Gastrocnemius medialis (tissue), 4 donors: Measurements from ENCODE around the gene DSCAML1. TPM values are rescaled to one million over a fixed set of nuclear protein-coding genes. Genes with fewer than 3 reads are reported as not detected.

Experiments
- ATAC-seq, 2 donors: fragments of 150-250 bp; one replicate each; pipeline ENCODE4 v1.9.1; 2016
- DNase-seq, 2 donors: peaks; one replicate each; pipeline ENCODE4 v3.0.0-alpha.2; 2019
- H3K27ac ChIP-seq, 4 donors: fragments of 200-600 bp; sonication (generic); 1 replicate in 1 of 4; 2 replicates in 3 of 4; pipeline ENCODE4 v1.5.1; 2016 to 2018; ENCODE audit warnings: mild to moderate bottlenecking in 2 of 4, moderate library complexity in 1 of 4
- H3K27me3 ChIP-seq, 3 donors: fragments of 200-600 bp; sonication (generic) in 2 of 3; 1 replicate in 1 of 3; 2 replicates in 2 of 3; pipeline versions ENCODE4 v1.5.1 to v1.6.0; 2016 to 2019; ENCODE audit warnings: mild to moderate bottlenecking in 1 of 3, moderate library complexity in 1 of 3
- H3K36me3 ChIP-seq, 2 donors: fragments of 200-600 bp; sonication (generic) in 1 of 2; one replicate each; pipeline ENCODE4 v1.5.1; 2017 to 2018
- H3K4me1 ChIP-seq, 2 donors: fragments of 200-600 bp; sonication (generic) in 1 of 2; one replicate each; pipeline ENCODE4 v1.5.1; 2016 to 2017; ENCODE audit warnings: mild to moderate bottlenecking in 2 of 2
- H3K4me3 ChIP-seq, 4 donors: fragments of 200-600 bp; sonication (generic) in 3 of 4; 1 replicate in 1 of 4; 2 replicates in 3 of 4; pipeline ENCODE4 v1.5.1; 2016 to 2019; ENCODE audit warnings: mild to moderate bottlenecking in 2 of 4
- H3K9me3 ChIP-seq, 3 donors: fragments of 200-600 bp; sonication (generic) in 2 of 3; 1 replicate in 1 of 3; 2 replicates in 2 of 3; pipeline ENCODE4 v1.5.1; 2016 to 2019
- POLR2A ChIP-seq, 2 donors: fragments of 450-650 bp; IDR thresholded peaks; one replicate each; pipeline ENCODE4 v1.6.1; 2017; ENCODE audit warnings: antibody characterized with exemption in 2 of 2, mild to moderate bottlenecking in 2 of 2, moderate library complexity in 2 of 2
- in situ Hi-C, 4 donors: fragments of 200-750 bp; cut with MboI; loops; one replicate each; pipeline versions ENCODE4 v1.15.0 to v1.8.0; 2017; ENCODE audit warnings: low sequenced_read_pairs in 4 of 4
- intact Hi-C: fragments of 100-400 bp; cut with DNase I; formaldehyde crosslinking; loops from one replicate; pipeline ENCODE4 v1.15.1; 2023; ENCODE audit warnings: low total_unique reads
- total RNA-seq, 4 donors: library from RNA; depleted of rRNA; stranded (reverse); fragments of >200 nt; gene quantifications; one replicate each; pipeline versions ENCODE4 v1.1.0 to v1.2.3, GENCODE V29; 2016
- TF ChIP-seq, protein P1 (sequence below), 5 experiments: fragments of 450-650 bp in 3 of 5; fragments of 200-600 bp in 2 of 5; sonication (generic) in 2 of 5; IDR thresholded peaks in 4 of 5; conservative IDR thresholded peaks in 1 of 5; 1 replicate in 4 of 5; 2 replicates in 1 of 5; pipeline ENCODE4 v1.5.1; 2016 to 2019; ENCODE audit warnings: antibody characterized with exemption in 5 of 5, mild to moderate bottlenecking in 3 of 5, moderate library complexity in 3 of 5

Gene DSCAML1
- total RNA-seq, 4 donors from 2014 or later: 0.05 to 0.15 (median 0.07) TPM

- Histone ChIP-seq H3K27me3 (no peaks in the 10 kb centered on the region), H3K9me3 (no peaks in the 10 kb centered on the region), H3K4me3 (no peak overlapping the region), H3K36me3 (no peaks in the 10 kb centered on the region), H3K27ac (no peak overlapping the region), H3K4me1 (no peaks in the 10 kb centered on the region)
- ATAC-seq (no peak), DNase-seq (no peak)
- TF ChIP-seq, protein P1, sequence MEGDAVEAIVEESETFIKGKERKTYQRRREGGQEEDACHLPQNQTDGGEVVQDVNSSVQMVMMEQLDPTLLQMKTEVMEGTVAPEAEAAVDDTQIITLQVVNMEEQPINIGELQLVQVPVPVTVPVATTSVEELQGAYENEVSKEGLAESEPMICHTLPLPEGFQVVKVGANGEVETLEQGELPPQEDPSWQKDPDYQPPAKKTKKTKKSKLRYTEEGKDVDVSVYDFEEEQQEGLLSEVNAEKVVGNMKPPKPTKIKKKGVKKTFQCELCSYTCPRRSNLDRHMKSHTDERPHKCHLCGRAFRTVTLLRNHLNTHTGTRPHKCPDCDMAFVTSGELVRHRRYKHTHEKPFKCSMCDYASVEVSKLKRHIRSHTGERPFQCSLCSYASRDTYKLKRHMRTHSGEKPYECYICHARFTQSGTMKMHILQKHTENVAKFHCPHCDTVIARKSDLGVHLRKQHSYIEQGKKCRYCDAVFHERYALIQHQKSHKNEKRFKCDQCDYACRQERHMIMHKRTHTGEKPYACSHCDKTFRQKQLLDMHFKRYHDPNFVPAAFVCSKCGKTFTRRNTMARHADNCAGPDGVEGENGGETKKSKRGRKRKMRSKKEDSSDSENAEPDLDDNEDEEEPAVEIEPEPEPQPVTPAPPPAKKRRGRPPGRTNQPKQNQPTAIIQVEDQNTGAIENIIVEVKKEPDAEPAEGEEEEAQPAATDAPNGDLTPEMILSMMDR (IDR thresholded peaks at IDR 0.05 in 4 of 5, conservative IDR thresholded peaks at IDR 0.05 in 1 of 5): no peak
- TF ChIP-seq POLR2A (IDR thresholded peaks at IDR 0.05): no peak
- in situ Hi-C loops (no loop called here), intact Hi-C loops (no loop called here)
These were observed 176.4 kb downstream of the DSCAML1 start for GRCh38 chr11:117620659-117621058.

- TF ChIP-seq, protein P1 (IDR thresholded peaks at IDR 0.05 in 4 of 5, conservative IDR thresholded peaks at IDR 0.05 in 1 of 5): no peak
- no peak for TF ChIP-seq POLR2A (IDR thresholded peaks at IDR 0.05)
- H3K27me3 ChIP-seq: no peaks in the 10 kb centered on the region
- DNase-seq (no peak), ATAC-seq (no peak)
- no peak overlapping the region for H3K4me3 ChIP-seq
- intact Hi-C loops (no loop called here), in situ Hi-C loops (no loop called here)
- no peaks in the 10 kb centered on the region for H3K4me1 ChIP-seq
- H3K9me3 ChIP-seq: no peaks in the 10 kb centered on the region
- H3K27ac ChIP-seq: no peak overlapping the region
- H3K36me3 ChIP-seq: no peaks in the 10 kb centered on the region
These were observed 176.9 kb downstream of the DSCAML1 start for GRCh38 chr11:117620086-117620485.

GRCh38 chr11:117619661-117620060 is 177.4 kb downstream of the DSCAML1 start:
- intact Hi-C loops: no loop called here
- H3K27ac ChIP-seq: no peak overlapping the region
- in situ Hi-C loops: no loop called here

DNA sequence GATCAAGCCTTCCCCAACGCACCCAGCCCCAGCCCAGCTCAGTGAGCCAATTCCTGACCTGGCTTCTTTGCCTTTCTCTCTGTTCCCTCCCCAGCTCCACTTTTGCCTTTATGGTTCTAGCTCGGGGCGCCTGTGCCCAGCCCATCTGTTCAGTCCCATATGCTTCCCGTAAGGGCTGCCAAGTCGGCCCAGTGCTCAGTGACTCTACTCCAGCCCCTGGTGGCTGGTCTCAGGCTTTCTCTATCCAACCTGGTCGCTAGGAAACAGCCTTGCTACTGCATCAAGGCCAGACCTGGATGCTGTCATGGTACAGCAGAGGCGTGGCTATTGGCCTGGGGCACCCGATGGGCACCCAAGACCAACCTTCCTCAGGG is 178.0 kb downstream of the DSCAML1 start:
- intact Hi-C loops: no loop called here
- Histone ChIP-seq H3K27ac (no peak overlapping the region), H3K27me3 (peaks cover 0 to 7% (median 0%) of the 10 kb centered on the region in 3 donors), H3K9me3 (no peaks in the 10 kb centered on the region), H3K4me3 (no peak overlapping the region), H3K4me1 (no peaks in the 10 kb centered on the region), H3K36me3 (no peaks in the 10 kb centered on the region)
- ATAC-seq (no peak), DNase-seq (no peak)
- in situ Hi-C loops: no loop called here
- TF ChIP-seq, protein P1 (IDR thresholded peaks at IDR 0.05 in 4 of 5, conservative IDR thresholded peaks at IDR 0.05 in 1 of 5): no peak
- TF ChIP-seq POLR2A (IDR thresholded peaks at IDR 0.05): no peak

More at GRCh38 chr11:117619661-117620060, 177.4 kb downstream of the DSCAML1 start:
- Histone ChIP-seq H3K4me1 (no peaks in the 10 kb centered on the region), H3K27me3 (peaks cover 0 to 3% (median 0%) of the 10 kb centered on the region in 3 donors), H3K36me3 (no peaks in the 10 kb centered on the region), H3K9me3 (no peaks in the 10 kb centered on the region), H3K4me3 (no peak overlapping the region)
- ATAC-seq (no peak), DNase-seq (no peak)
- TF ChIP-seq, protein P1 (IDR thresholded peaks at IDR 0.05 in 4 of 5, conservative IDR thresholded peaks at IDR 0.05 in 1 of 5): no peak
- no peak for TF ChIP-seq POLR2A (IDR thresholded peaks at IDR 0.05)
